Stimulated activated CD4-positive, alpha-beta T cell treated with anti-CD3 and anti-CD28 coated beads, Interleukin-12 subunit alpha, Interleukin-12 subunit beta, amount 100 ng/mL, for 4 hours (primary cell): ENCODE results near the gene KCNG4.
"Not testable (repeated sequence)": the region's sequence is repeated elsewhere in the genome, so short reads cannot be mapped to it uniquely, and the experiment has no call there.

Source experiments
- DNase-seq: peaks from one replicate; pipeline ENCODE4 v3.0.0-alpha.2; 2020

KCNG4 gene

DNA sequence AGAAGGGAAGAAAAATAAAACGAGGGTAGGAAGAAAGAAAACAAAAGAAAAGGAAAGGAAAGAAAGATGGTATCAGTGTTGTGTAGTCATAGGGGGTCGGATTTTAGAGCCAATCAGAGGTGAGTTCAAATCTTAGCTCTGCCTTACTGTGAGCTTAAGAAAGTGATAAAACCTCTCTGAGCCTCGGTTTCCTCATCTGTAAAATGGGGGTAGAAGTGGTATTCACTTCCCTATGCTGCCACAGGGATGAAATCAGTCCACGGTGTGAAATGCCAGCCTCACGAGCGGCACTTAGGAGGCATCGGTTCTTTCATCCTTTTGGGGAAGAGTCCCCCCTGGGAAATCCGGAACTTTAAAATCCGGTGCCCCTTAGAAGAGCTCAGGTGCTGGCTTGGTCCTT is 6.1 kb downstream of the KCNG4 start:
- DNase-seq = no peak

GRCh38 chr16:84232969-84233368 is 6.8 kb downstream of the KCNG4 start:
- DNase-seq = no peak

- no peak for DNase-seq
These were observed 7.8 kb downstream of the KCNG4 start for GRCh38 chr16:84232060-84232459.

- no peak for DNase-seq
These were observed 10.3 kb downstream of the KCNG4 start for GRCh38 chr16:84229471-84229870.

GRCh38 chr16:84228256-84228838 is 11.5 kb downstream of the KCNG4 start:
- no peak for DNase-seq

- DNase-seq = no peak
These were observed 12.3 kb downstream of the KCNG4 start for GRCh38 chr16:84227548-84227947.

GRCh38 chr16:84226026-84226425 is 13.8 kb downstream of the KCNG4 start:
- no peak for DNase-seq

- DNase-seq = no peak
These were observed 14.2 kb downstream of the KCNG4 start for GRCh38 chr16:84225571-84225970.

GRCh38 chr16:84225126-84225525 is 14.7 kb downstream of the KCNG4 start:
- no peak for DNase-seq

DNA sequence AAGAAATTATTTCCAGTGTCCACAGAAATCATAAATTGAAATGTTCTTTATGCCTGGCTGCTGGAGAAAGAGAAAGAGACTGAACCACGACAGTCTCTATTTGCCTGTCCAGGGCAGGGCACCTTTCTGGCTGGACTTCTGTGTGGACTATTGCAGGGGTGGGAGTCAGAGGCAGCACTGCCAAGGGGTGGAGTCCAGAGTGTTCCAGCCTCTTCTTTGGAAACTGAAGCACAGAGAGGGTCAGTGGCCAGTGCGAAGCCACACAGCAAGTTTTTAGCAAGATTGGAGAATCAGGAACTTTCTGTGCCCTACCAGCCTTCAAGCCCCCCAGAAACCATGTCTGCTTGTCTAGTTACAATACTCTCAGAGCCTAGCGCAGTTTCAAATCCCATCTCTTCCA is 15.3 kb downstream of the KCNG4 start:
- no peak for DNase-seq

GRCh38 chr16:84223456-84223855 is 16.4 kb downstream of the KCNG4 start:
- no peak for DNase-seq

- no peak for DNase-seq
These were observed 19.0 kb downstream of the KCNG4 start for GRCh38 chr16:84220851-84221250.

- no peak for DNase-seq
These were observed 20.9 kb downstream of the KCNG4 start for GRCh38 chr16:84218956-84219355.

DNA sequence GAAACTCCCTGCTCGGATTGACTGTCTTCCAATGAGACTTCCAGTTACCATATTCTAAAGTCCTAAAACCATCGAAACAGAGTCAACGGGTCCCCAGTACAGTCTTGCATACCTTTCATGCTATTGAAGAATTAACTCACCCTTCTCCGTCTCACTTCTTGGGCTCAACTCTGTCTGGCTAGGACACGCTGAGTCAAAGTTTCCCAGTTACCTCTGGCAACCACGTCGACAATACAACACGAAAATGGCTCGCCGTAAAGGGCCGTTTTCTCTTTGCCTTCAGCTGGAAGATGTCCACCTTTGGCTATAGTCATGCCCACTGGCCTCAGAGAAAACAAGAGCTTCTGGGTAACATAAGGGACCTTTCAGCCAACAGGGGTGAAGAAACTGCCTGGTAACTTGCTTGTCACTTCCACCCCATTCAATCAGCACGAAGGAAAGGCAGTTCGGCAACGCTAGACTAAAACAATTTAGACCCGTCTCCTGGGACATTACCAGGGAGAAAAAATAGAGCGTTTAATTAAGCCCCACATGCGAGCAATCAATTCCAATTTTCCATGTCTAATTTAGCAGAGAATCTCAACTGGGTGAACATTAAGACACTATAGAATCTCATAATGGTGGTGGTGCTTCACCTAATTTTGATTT is 21.5 kb downstream of the KCNG4 start:
- DNase-seq = no peak

DNA sequence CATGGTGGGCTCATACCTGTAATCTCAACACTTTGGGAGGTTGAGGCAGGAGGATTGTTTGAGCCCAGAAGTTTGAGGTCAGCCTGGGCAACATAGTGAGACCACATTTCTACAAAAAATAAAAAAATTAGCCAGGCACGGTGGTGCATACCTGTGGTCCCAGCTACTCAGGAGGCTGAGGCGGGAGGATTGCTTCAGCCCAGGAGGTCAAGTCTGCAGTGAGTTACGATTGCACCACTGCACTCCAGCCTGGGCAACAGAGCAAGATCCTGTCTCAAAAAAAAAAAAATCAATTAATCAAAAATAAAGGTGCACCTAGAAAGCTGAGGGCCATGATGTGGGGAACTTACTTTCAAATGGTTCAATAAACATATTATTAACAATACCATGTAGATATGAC is 23.7 kb downstream of the KCNG4 start:
- not testable (repeated sequence) for DNase-seq

GRCh38 chr16:84215531-84215930 is 24.3 kb downstream of the KCNG4 start:
- no peak for DNase-seq

DNA sequence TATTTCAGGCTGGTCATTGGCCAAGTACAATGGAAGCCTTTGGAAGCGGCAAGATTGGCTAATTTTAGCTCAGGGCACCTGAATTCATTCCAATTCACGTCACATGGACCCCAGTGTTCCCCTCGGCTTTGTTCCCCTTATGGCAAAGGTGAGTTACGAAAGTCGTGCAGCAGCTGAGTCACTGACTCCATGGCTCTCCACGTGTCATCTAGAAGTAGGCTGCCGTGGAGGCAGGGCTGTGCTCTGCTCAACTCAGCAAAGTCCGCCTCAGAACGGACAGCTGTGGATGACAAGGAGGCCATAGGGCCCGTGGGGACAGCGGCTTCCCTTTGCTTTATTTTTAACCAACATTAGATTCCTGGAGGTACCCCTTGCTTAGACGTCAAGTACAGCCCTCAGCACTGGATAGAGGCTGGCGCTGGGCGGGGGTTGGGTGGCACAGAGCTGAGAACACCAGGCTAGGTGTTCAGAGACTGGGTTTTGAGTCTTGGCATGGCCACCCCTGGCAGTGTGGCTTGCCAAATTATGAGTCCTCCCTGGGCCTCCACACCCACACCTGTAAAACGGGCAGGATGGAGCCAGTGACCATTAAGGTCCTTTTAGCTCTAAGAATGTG is 25.3 kb downstream of the KCNG4 start:
- DNase-seq = no peak

GRCh38 chr16:84212631-84213030 is 27.2 kb downstream of the KCNG4 start:
- DNase-seq = no peak

DNA sequence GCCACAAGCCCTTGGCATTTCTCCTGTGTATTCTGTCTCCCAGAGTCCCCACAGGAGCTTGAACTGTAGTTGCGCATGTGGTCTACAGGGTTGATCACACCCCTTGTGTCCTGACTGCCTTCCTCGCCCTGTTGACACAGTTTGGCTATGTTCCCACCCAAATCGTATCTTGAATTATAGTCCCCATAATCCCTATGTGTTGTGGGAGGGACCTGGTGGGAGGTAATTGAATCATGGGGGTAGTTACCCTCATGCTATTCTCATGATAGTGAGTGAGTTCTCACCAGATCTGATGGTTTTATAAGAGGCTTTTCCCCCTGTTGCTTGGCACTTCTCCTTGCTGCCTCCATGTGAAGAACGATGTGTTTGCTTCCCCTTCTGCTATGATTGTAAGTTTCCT is 27.7 kb downstream of the KCNG4 start:
- DNase-seq = no peak

GRCh38 chr16:84209989-84210388 is 29.8 kb downstream of the KCNG4 start:
- no peak for DNase-seq

DNA sequence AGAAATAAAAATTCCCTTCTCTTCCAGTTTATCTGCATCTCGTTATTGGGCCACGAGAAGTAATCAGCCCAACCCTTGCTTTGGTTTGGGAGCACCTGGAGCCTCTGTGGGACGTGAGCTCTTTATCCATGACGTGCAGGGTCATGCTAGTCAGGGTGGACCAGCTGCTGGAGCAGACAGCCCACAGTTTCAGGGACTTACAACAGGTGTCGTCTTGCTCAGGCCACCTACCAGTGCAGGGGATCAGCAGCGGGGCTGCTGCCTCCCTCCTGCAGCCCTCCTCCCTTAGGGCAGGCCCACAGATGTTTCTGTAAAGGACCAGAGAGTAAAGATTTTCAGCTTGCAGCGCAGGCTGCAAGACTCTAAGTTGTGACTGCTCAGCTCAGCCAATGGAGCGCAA is 31.9 kb downstream of the KCNG4 start:
- no peak for DNase-seq

- no peak for DNase-seq
These were observed 32.6 kb downstream of the KCNG4 start for GRCh38 chr16:84207251-84207650.

DNA sequence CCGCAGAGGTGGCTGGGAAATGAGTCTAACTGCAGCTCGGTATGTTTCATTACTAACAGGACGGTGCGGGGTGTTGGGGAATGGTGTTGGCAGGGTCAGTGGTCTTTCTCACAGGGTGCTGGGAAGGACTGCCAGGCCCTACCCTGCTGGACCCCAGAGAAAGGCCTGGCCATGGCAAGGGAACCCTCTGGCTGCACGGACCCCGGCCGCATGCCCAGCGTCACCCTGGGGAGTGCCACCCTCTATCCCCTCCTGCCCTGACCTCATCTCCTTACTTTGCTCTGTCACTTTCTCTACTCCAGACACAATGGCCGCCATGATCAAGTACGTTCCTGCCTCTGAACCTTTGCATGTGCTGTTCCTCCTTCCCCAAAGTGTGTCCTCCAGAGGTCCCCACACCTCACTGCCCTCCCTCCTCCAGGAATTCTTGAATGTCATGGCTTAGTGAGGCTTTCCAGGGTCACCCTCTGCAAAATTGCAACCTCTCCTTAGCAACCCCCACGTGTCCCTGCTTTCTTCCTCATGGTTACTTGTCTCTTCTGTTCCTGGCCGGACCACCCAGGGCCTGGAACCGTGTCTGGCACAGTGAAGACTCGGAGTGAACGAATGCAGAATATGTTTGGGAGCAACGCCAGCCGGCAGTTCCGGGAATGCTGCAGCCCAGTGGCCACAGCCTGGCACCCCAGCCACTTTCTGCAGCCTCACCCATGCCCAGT is 33.7 kb downstream of the KCNG4 start:
- DNase-seq = no peak

- DNase-seq = not testable (repeated sequence)
These were observed 34.7 kb downstream of the KCNG4 start for GRCh38 chr16:84205123-84205522.
